ENCODE results near the gene PRR15. TPM values are rescaled to one million over a fixed set of nuclear protein-coding genes. Genes with fewer than 3 reads are reported as not detected.

The PRR15 gene
- total and polyA plus RNA-seq, 11 donors: 0.17 to 7.0 (median 0.29) TPM; not detected in 4

- Histone ChIP-seq H3K9me3 (no peaks in the 10 kb centered on the region), H3K4me3 (no peak overlapping the region), H3K36me3 (no peaks in the 10 kb centered on the region), H3K4me1 (peaks cover 0 to 5% (median 0%) of the 10 kb centered on the region in 12 donors), H3K27me3 (no peaks in the 10 kb centered on the region), H3K27ac (no peak overlapping the region)
- WGBS, 4 donors: 66 to 94% (median 90%) methylated on average over 2 of the region's 2 CpGs
- intact Hi-C loops (cut with DNase I): no loop called here
- ATAC-seq (no peak), DNase-seq (no peak)
- TF ChIP-seq POLR2A (IDR thresholded peaks at IDR 0.05) (no peak), CTCF (IDR thresholded peaks at IDR 0.05) (no peak)
These were observed 50.6 kb downstream of the PRR15 start for GRCh38 chr7:29614229-29614628.

Other genes starting within 250 kb of the PRR15 start
- 10 to 100 TPM in 2 of 9 donors, 1 to 10 TPM in 7; 2.6 to 16.5 (median 6.8) TPM for gene WIPF3, start 242.7 kb downstream of the PRR15 start, total RNA-seq
- gene WIPF3, start 242.7 kb downstream of the PRR15 start, polyA plus RNA-seq: 1 to 10 TPM; 1.2 to 4.5 TPM